Cortex of kidney (tissue), 1 donor: ENCODE data around the gene FTL.
A peak's percentile ranks its signal among the peaks of the same experiment; 100 is the strongest.
"Not testable (repeated sequence)": the region's sequence is repeated elsewhere in the genome, so short reads cannot be mapped to it uniquely, and the experiment has no call there.

Source experiments
- DNase-seq: peaks from one replicate; lab custom pipeline; 2025; lab: John Stamatoyannopoulos, UW

FTL gene

DNA sequence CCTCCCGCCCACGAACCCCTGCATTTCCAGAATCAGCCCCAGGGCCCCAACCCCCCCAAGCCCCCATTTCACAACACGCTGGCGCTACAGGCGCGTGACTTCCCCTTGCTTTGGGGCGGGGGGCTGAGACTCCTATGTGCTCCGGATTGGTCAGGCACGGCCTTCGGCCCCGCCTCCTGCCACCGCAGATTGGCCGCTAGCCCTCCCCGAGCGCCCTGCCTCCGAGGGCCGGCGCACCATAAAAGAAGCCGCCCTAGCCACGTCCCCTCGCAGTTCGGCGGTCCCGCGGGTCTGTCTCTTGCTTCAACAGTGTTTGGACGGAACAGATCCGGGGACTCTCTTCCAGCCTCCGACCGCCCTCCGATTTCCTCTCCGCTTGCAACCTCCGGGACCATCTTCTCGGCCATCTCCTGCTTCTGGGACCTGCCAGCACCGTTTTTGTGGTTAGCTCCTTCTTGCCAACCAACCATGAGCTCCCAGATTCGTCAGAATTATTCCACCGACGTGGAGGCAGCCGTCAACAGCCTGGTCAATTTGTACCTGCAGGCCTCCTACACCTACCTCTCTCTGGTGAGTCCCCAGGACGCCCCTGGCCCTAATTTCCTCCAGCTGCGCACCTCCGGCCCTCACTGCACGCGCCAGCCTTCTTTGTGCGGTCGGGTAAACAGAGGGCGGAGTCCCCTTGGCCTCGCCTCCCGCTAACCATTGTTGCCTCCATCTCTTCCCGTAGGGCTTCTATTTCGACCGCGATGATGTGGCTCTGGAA lies at the start of gene FTL:
Gene FTL (plus strand): TSS at position 270 of the 766 bp plus-strand sequence. CDS start 199 bp downstream, at position 469.
- DNase-seq = peak; percentile 85

DNA sequence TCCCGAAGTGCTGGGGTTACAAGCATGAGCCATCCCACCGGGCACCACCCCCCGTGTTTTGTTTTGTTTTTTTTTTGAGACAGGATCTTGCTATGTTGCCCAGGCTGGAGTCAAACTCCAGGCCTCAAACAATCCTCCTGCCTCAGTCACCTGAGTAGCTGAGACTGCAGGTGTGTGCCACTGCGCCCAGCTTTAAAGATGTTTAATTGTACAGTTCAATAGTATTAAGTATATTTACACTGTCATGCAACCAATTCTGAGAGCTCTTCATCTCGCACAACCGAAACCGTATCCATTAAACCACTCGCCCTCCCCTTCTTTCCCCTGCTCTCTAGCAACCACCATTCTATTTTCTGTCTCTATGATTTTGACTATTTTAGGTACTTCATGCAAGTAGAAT lies 49.4 kb upstream of the FTL start:
- no peak for DNase-seq

DNA sequence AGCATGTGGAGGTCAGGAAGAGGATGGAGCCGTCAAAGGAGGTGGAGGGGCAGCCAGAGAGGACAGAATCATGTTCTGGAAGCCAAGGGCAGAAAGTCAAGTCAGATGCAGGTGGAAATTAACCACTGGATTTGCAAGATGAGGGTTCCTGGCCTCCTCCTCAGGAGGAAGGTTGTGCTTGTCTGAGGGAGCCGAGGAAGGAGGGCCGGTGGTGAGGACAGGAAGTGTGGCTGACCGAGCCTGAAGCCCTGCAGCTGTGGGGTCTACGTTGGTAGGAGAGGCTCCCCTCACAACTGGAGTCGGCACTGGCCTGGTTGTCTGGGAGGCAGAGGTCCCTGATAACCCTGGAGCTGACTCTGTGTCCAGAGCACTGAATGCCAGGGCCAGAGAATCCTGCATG lies 47.0 kb upstream of the FTL start:
- no peak for DNase-seq

DNA sequence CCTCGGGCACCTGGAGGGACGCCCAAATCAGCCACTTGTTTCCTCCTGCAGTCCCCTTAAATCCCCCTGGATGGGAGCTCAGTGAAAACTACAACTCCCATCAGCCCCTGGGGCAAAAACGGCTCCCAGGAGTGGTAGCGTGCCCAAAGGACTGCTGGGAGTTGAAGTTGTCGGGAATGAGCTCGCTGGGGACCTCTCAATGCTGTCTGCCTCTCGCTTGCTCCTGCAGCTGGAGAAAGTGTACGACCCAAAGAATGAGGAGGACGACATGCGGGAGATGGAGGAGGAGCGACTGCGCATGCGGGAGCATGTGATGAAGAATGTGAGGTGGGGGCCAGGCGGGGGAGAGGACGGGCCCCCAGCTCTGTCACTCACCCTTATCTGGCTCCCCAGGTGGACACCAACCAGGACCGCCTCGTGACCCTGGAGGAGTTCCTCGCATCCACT lies 46.3 kb upstream of the FTL start:
- no peak for DNase-seq

DNA sequence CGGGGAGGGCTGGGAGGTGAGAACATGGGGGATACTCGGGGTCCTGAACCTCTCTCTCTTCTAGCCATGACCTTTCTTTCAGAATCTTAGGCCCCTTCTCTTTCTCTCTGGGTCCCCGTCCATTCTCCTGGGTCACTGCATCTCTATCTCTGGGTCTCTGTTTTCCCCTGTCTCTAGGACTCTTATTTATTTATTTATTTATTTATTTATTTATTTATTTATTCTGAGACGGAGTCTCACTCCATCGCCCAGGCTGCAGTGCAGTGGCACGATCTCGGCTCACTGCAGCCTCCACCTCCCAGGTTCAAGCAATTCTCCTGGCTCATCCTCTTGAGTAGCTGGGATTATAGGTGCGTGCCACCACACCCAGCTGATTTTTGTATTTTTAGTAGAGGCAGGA lies 45.8 kb upstream of the FTL start:
- not testable (repeated sequence) for DNase-seq

DNA sequence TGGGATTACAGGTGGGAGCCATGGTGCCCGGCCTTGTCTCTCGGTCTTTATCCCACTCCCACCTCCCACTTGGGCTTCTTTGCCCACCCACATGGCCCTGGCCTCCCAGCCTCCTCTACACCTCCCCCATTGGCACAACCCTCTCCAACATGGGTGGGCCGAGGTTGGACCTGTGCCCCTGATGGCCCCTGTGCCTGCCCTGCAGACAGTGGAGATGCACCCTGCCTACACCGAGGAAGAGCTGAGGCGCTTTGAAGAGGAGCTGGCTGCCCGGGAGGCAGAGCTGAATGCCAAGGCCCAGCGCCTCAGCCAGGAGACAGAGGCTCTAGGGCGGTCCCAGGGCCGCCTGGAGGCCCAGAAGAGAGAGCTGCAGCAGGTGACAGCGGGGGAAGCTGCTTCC lies 44.2 kb upstream of the FTL start:
- DNase-seq = no peak

DNA sequence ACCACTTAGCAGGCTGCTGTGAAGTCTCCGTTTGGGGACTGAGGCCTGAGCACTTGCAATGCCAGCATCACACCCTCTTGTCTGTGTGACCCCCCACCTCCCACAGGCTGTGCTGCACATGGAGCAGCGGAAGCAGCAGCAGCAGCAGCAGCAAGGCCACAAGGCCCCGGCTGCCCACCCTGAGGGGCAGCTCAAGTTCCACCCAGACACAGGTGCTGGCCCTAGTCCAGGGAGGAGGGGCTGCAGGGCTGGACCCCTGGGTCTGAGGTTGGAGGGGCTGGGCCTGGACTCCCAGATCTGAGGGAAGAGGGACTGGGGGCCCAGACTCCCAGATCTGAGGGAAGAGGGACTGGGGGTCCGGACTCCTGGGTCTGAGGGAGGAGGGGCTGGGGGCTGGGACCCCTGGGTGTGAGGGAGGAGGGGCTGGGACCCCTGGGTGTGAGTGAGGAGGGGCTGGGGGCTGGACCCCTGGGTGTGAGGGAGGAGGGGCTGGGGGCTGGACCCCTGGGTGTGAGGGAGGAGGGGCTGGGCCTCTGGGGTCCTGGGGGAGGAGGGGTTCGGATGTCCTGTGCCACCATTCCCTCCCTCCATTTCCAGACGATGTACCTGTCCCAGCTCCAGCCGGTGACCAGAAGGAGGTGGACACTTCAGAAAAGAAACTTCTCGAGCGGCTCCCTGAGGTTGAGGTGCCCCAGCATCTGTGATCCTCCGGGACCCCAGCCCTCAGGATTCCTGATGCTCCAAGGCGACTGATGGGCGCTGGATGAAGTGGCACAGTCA lies 43.2 kb upstream of the FTL start:
- no peak for DNase-seq

DNA sequence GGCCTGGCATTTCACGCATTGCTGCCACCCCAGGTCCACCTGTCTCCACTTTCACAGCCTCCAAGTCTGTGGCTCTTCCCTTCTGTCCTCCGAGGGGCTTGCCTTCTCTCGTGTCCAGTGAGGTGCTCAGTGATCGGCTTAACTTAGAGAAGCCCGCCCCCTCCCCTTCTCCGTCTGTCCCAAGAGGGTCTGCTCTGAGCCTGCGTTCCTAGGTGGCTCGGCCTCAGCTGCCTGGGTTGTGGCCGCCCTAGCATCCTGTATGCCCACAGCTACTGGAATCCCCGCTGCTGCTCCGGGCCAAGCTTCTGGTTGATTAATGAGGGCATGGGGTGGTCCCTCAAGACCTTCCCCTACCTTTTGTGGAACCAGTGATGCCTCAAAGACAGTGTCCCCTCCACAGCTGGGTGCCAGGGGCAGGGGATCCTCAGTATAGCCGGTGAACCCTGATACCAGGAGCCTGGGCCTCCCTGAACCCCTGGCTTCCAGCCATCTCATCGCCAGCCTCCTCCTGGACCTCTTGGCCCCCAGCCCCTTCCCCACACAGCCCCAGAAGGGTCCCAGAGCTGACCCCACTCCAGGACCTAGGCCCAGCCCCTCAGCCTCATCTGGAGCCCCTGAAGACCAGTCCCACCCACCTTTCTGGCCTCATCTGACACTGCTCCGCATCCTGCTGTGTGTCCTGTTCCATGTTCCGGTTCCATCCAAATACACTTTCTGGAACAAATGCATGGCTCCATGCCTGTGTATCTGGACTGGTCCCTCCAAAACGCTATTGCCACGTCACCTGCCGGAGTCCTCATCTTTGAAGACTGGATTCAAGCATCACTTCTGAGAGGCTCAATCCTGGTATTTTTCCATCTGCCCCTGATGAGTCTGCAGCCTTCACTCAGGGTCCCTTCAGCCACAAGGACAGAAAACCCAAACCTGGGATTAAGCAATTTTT lies 42.3 kb upstream of the FTL start:
- no peak for DNase-seq

DNA sequence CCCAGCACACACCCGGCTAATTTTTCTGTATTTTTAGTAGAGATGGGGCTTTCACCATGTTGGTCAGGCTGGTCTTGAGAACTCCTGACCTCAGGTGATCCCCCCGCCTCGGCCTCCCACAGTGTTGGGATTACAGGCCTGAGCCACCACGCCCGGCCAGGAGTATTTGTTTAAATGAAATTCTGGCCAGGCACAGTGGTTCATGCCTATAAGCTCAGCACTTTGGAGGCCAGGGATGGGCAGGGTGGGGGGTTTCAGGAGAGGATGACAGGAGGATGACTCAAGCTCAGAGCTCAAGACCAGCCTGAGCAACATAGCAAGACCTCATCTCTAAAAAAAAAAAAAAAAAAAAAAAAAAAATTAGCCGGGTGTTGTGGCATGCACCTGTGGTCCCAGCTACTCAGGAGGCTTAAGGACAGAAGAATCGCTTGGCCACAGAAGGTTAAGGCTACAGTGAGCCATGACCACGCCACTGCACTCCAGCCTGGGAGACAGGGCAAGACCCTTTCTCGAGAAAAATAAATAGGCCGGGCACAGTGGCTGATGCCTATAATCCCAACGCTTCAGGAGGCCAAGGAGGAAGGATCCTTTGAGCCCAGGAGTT lies 39.8 kb upstream of the FTL start:
- DNase-seq = no peak

DNA sequence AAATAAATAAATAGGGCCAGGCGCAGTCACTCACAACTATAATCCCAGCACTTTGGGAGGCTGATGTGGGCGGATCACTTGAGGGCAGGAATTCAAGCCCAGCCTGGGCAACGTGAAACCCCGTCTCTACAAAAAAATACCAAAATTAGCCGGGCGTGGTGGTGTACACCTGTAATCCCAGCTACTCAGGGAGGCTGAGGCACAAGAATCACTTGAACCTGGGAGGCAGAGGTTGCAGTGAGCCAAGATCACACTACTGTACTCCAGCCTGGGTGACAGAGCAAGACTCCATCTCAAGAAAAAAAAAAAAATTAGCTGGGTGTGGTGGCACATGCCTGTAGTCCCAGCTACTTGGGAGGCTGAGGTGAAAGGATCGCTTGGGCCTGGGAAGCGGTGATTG lies 39.2 kb upstream of the FTL start:
- DNase-seq = not testable (repeated sequence)

DNA sequence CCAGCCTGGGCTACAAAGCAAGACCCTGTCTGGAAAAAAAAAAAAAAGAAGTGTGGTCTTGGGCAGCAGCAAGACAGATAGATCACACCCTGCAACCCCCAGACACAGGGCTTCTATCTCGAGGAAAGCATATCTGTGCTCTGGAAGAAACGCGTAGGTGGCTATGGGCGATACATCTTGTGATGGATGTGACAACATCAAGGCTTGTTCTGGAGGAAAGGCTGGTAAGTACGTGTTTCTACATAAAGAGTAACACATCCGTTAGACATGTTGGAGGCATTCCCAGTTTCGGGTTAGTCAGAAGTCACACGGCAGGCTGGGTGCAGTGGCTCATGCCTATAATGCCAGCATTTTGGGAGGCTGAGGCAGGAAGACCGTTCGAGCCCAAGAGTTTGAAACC lies 38.2 kb upstream of the FTL start:
- DNase-seq = no peak

DNA sequence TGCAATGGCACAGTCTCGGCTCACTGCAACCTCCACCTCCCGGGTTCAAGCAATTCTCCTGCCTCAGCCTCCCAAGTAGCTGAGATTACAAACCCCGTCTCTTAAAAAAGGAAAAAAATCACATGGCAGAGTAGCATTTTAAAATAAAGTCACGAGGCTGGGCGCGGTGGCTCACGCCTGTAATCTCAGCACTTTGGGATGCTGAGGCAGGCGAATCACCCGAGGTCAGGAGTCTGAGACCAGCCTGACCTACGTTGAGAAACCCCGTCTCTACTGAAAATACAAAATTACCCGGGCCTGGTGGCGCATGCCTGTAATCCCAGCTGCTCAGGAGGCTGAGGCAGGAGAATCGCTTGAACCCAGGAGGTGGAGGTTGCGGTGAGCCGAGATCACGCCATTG lies 37.4 kb upstream of the FTL start:
- not testable (repeated sequence) for DNase-seq

DNA sequence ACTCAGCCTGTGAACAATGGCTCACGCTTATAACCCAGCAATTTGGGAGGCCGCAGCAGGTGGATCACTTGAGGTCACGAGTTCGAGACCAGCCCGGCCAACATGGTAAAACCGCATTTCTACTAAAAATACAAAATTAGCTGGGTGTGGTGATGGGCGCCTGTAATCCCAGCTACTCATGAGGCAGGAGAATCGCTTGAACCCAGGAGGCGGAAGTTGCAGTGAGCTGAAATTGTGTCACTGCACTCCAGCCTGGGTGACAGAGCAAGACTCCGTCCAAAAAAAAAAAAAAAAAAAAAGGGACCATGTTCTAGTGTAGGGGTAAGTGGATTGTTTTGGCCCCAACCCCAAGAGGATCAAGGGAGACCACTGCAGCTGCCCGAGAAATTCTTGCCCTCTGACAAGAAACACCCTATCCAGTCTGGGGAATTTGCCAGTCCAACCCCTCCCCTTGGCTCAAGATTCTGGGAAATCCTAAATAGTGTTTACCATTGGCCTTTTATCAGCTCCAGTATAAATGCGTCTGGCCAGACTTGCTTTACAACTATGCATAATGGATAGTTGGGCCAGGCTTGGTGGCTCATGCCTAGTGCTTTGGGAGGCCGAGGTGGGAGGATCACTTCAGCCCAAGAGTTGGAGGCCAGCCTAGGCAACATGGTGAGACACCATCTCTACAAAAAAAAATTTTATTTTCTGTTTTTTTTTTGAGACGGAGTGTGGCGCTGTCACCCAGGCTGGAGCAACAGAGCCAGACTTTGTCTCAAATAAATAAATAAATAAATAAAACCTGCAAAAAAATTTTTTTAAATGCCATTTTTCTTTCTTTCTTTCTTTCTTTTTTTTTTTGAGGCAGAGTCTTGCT lies 36.7 kb upstream of the FTL start:
- DNase-seq = no peak

DNA sequence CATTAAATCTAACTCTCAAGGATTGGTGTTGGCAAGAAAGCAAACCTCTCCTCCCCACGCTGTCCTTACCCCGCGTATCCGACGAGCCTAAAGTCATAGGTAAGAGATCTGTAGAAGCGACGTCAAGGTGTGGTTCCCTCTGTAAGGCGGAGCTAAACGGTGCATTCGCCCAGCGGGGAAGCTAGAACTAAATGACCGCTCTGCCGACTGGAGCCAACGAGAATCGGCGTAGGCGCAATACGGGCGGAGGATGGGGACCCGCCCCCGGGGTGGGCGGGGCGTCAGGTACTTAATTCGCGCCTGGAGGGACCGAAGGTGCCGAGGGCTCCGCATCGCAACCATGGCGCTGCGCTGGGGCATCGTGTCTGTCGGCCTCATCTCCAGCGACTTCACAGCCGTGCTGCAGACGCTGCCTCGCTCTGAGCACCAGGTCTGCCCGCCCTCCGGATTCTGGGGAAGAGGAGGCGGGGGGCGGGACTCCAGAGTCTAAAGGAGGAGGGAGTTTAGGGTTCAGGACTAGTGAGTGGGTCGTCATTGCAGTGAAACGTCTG lies 31.7 kb upstream of the FTL start, which contains the start of gene DHDH:
Gene DHDH (plus strand): TSS at position 318 of the 551 bp plus-strand sequence. CDS start 23 bp downstream, at position 341.
- no peak for DNase-seq

DNA sequence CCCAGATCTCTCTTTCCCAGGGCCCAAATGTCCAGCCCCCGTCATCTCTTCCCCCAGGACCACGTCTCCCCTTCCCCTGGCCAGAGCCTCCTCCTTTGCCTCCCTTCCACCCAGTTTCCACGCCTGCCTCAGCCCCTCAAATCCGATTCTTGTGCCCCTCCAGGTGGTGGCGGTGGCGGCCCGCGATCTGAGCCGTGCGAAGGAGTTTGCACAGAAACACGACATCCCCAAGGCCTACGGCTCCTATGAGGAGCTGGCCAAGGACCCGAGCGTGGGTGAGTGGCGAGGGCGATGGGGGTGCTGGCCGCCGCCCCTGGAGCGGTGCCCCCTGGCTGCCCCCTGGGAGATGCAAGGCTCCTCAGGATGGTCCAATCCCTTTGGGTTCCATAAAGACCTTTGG lies 30.3 kb upstream of the FTL start:
- no peak for DNase-seq

DNA sequence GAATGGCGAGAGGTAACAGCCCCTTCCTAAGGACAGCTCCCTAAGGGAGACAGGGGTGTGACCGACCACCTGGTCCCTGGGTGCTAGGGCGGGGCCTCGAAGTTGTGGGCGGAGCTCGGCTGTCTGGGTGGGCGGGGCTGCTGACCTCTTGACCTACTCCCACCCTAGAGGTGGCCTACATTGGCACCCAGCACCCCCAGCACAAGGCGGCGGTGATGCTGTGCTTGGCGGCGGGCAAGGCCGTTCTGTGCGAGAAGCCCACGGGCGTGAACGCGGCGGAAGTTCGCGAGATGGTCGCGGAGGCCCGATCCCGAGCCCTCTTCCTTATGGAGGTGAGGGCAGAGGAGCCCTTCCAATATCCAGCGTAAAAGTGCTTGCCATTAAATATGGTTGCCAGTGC lies 29.2 kb upstream of the FTL start:
- DNase-seq = no peak

DNA sequence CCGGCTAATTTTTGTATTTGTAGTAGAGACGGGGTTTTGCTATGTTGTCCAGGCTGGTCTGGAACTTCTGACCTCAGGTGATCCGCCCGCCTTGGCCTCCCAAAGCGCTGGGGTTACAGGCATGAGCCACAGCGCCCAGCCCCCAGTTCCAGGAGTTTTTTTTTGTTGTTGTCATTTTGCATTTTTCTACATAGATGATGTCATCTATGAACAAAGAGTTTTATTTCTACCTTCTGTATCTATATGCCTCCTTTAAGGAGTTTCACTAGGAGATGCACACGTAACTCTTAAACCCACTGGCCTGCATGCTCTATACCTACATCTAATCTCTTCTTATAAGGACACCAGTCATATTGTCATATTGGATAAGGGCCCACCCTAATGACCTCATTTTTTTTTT lies 26.9 kb upstream of the FTL start:
- no peak for DNase-seq

DNA sequence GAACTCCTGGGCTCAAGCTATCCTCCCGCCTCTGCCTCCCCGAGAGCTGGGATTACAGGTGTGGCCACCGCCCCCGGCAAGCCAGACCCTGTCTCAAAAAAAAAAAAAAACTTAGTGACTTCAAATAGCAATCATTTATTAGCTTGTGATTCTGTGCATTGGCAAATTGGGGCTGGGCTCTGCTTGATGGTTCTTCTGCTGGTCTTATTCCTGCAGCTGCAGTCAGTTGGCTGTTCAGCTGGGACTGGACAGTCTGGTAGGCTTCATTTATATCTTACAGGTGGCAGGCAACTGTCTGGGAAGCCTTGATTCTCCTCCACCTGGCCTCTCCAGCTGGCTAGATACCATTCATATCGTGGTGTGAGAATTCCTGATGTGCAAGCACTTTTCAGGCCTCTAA lies 24.2 kb upstream of the FTL start:
- no peak for DNase-seq

DNA sequence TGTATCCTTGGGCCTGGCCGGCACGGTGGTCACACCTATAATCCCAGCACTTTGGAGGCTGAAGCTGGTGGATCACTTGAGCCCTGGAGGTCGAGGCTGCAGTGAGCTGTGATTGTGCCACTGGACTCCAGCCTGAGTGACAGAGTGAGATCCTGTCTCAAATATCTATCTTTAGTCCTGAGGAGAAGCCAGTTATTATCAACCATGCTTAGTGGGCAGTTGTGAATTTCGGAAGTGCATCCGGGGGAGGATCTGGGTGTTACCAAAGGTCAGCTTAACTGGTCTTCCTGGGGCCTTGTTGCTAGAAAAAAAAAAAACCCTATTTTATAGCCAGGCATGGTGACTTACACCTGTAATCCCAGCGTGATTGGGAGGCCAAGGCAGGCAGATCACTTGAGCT lies 22.0 kb upstream of the FTL start:
- no peak for DNase-seq

DNA sequence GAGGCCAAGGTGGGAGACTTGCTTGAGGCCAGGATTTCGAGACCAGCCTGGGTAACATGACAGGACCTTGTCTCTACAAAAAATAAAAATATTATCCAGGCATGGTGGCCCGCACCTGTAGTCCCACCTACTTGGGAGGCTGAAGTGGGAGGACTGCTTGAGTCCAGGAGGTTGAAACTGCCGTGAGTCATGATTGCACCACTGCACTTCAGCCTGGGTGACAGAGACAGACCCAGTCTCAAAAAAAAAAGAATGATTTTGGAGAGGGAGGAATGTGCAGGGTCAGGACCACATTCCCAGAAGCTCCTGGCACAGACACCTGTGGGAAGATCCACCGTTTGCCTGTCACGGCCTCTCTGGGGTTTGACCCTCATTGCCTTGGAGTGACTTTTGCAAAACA lies 19.7 kb upstream of the FTL start:
- no peak for DNase-seq
